ENCODE data around the gene MMP2.

Gene MMP2

DNA sequence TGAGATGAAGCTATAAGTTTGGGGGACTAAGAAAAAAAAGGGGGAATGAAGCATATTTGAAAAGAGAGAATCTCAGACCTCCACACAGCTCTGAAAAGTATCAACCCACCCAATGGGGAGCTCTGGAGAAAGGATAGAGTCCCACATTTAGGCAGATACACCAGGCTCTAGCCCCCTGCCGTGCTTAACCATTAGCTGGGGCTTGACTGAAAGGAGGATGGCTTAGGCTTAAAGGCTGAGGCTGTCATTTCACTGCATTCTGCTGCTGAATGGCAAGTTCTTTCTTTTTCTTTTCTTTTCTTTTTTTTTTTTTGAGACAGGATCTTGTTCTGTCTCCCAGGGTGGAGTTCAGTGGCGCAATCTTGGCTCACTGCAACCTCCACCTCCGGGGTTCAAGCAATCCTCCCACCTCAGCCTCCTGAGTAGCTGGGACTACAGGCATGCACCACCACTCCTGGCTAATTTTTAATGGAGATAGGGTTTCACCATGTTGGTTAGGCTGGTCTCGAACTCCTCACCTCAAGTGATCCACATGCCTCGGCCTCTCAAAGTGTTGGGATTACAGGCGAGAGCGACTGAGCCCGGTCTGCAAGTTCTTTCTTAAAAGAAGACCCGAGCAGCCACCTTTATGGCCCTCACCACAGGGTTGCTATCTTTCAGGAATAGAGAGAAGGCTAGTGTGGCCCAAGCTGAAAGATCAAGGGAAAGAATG lies 9.0 kb upstream of the MMP2 start:
- no peak for DNase-seq (ENCODE audit: low read depth in 2 of 2)

- DNase-seq (ENCODE audit: low read depth in 2 of 2), result no peak
These were observed 8.2 kb upstream of the MMP2 start for GRCh38 chr16:55470533-55471371.

GRCh38 chr16:55471448-55472097 lies 7.4 kb upstream of the MMP2 start:
- DNase-seq (ENCODE audit: low read depth in 2 of 2), result peak in 1 of 2 donors; percentile 13

DNA sequence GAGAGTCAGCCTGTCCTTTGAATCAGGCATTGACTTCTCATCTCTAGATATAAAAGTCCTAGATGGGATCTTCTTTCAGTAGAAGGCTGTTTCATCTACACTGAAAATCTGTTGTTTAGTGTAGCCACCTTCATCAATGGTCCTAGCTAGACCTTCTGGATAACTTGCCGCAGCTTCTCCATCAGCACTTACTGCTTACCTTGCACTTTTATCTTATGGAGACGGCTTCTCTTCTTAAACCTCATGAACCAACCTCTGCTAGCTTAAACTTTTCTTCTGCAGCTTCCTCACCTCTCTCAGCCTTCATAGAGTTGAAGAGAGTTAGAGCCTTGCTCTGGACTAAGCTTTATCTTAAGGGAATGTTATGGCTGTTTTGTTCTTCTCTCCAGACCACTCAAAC lies 5.4 kb upstream of the MMP2 start:
- no peak for DNase-seq (ENCODE audit: low read depth in 2 of 2)

DNA sequence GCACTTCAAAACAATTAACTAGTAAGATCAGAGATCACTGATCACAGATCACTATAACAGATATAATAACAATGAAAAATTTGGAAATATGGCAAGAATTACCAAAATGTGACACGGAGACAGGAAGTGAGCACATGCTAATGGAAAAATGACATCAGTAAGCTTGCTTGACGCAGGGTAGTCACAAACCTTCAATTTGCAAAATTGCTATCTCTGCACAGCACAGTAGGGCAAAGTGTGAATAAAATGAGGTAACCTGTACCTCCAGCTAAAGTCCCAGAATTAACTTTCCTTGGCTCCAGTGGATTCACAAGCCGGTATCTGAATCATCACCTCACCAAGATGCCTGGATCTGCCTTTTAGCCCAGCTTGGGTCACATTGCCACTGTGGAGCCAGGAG lies 4.2 kb upstream of the MMP2 start:
- no peak for DNase-seq (ENCODE audit: low read depth in 2 of 2)

DNA sequence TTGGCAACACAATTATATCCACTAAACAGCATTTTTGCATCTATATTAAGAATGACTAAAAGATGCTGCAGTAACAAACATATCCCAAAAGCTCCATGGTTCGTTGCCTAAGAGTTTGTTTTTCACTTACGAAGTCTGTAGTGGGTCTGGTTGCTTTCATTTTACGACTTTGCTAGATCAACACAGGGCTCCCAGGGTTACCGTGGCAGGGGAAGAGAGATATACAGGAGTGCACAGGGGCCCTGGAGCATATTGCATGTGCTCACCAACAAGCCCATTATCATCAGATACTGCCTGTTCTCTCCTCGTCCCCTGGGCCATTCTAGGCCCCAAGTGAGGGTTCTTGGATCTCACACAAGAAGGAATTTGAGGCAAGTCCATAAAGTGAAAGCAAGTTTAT lies 3.1 kb upstream of the MMP2 start:
- DNase-seq (ENCODE audit: low read depth in 2 of 2), result no peak

DNA sequence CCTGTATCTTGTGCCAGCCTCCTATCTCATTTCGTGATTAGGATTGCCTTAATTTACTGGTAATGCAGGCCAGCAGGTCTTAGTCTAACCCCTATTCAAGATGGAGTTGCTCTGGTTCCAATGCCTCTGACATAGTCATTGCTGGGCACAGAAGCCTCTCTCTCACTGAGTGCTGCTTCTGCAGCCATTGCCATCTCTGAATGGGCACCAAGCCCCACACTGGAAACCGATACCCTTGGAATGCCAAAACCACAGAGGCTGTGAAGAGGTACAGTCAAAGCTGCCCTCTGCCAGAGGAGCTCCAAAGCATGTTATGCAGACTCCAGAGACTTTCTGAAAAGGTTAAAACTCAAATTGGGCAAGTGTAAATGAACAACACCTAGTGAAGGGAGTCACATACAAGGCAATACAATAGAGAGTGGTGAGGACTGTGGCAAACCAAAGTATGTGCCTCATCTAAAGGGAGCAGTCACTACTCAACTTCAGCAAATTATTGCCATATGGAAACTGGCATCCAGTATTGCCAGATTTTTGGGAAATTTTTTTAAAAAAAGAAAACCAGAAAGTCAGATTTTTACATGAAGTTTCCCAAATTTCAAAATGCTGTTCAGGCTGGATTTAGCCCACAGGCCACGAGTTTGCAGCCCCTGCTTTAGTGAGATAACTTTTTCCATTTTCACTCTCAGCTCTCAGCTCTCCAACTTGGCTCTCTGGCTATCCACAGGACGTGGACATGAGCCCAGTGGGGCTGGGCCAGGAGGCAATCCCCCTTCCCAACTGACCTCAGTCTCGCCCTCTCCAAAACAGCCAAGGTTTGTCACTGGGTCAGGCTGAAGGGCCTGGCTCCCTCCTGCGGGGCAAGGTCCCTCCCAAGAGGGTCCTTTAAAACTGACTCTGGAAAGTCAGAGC lies 2.1 kb upstream of the MMP2 start:
- no peak for DNase-seq (ENCODE audit: low read depth in 2 of 2)

GRCh38 chr16:55477736-55478135 lies 1.3 kb upstream of the MMP2 start:
- DNase-seq (ENCODE audit: low read depth in 2 of 2), result no peak

- no peak for DNase-seq (ENCODE audit: low read depth in 2 of 2)
These were observed 587 bp downstream of the MMP2 start for GRCh38 chr16:55479430-55480140.

- DNase-seq (ENCODE audit: low read depth in 2 of 2), result no peak
These were observed 1.2 kb downstream of the MMP2 start for GRCh38 chr16:55480228-55480655.

- no peak for DNase-seq (ENCODE audit: low read depth in 2 of 2)
These were observed 2.0 kb downstream of the MMP2 start for GRCh38 chr16:55481023-55481422.

GRCh38 chr16:55482056-55482455 lies 3.1 kb downstream of the MMP2 start:
- DNase-seq (ENCODE audit: low read depth in 2 of 2), result no peak

- no peak for DNase-seq (ENCODE audit: low read depth in 2 of 2)
These were observed 8.2 kb downstream of the MMP2 start for GRCh38 chr16:55487048-55487803.

GRCh38 chr16:55488306-55488705 lies 9.3 kb downstream of the MMP2 start:
- no peak for DNase-seq (ENCODE audit: low read depth in 2 of 2)

- no peak for DNase-seq (ENCODE audit: low read depth in 2 of 2)
These were observed 10.3 kb downstream of the MMP2 start for GRCh38 chr16:55489119-55489955.

DNA sequence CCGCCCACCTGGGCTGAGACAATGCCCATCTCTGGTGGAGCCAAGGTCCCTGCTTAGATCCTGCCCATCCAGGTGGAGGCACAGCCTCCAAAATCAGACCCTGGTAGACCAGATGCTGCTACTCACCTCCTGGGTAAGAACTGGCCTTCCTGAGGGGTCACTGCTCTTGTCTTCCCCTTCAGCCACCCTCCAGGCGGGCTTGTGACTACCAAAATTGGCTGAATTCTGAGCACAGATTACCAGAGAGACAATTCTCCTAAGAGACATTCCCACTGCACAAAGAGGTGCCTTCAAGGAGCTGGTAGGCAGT lies 10.9 kb downstream of the MMP2 start:
- DNase-seq (ENCODE audit: low read depth in 2 of 2), result no peak

DNA sequence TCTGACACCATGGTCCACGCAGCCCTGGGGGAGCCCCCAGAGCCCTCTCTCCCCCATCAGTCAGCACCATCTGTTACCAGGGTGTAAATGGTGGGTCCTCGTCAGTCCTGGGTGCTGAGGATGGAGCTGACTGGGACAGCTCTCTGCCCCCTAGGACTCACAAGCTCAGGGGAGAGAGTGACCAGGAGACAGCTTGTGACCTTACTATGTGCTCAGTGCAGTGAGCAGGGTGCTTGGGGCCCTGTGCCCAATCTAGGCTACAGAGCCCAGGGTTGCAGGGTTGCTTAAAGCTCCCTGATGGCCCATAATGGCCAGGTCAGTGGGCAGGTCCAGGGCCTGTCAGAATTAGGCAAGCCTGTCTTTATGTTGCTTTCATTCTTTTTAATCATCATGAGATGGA lies 11.3 kb downstream of the MMP2 start:
- DNase-seq (ENCODE audit: low read depth in 2 of 2), result no peak

GRCh38 chr16:55491691-55492090 lies 12.7 kb downstream of the MMP2 start:
- no peak for DNase-seq (ENCODE audit: low read depth in 2 of 2)

DNA sequence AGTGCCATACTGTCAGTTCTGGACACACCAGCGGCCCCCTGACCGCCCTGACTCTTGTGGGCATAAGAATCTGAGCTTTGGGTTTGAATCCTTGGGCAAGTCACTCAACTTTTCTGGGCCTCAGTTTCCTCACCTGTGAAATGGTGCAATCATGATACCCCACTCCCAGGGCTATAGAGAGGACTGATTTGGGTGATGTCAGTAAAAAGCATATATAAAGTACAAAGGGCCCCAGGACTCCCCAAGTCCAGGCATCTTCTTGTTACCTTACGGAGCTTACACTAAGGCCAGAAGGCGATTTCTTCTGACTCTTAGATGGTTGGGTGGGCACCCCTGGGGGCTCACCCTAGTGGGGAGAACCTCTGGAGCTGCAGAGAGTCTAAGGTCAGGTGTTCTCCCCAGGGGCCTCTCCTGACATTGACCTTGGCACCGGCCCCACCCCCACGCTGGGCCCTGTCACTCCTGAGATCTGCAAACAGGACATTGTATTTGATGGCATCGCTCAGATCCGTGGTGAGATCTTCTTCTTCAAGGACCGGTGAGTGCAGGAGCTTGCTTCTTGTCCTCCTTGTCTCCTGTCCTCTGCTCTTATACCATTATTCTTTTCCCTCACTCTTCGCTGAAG lies 13.9 kb downstream of the MMP2 start:
- no peak for DNase-seq (ENCODE audit: low read depth in 2 of 2)

Measured in stimulated activated CD4-positive, alpha-beta T cell treated with anti-CD3 and anti-CD28 coated beads, Interleukin-4, amount 100 ng/mL, for 48 hours (primary cell).